ENCODE results near the gene CSNK2A2. TPM values are rescaled to one million over a fixed set of nuclear protein-coding genes. Genes with fewer than 3 reads are reported as not detected.
A peak's percentile ranks its signal among the peaks of the same experiment; 100 is the strongest.

Gene CSNK2A2
- total and polyA plus RNA-seq, 10 of the 15 experiments (the other 5 are each of a cell fraction or from before 2014, with no cell fraction given): 17.4 to 79.1 (median 29.4) TPM

DNA sequence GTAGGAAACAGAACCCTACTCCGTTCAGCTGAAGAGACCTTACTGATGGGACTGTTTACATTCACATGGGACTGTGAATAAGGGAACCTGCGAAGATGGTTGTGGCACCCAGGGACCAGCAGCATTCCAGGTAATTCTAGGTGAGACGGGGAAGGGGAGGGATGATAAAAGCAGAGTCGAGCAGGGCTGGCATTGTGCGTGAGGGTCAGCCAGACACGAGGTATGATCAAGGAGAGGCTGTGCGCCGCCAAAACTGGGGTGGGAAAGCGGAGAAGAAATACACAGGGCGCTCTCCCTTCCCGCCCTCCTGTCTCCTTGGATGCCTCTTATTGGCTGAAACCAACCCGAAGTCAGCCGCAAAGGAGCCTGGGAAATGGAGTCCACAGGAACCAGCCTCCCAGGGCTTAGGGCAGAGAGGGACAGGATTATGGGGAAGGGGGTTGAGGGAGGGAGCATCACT, 38.4 kb upstream of the CSNK2A2 start:
- Histone ChIP-seq H3K9ac (ENCODE audit: control insufficient read depth, insufficient read depth, low read length) (peak overlapping the region; percentile 55), H3K79me2 (ENCODE audit: control insufficient read depth, insufficient read depth, low read length) (no peaks in the 10 kb centered on the region), H4K20me1 (ENCODE audit: control insufficient read depth, insufficient read depth) (no peaks in the 10 kb centered on the region), H3K9me3 (replicated peaks; ENCODE audit: control insufficient read depth, insufficient read depth, low read length) (no peaks in the 10 kb centered on the region), H3K27ac (ENCODE audit: control insufficient read depth, insufficient read depth) (no peak overlapping the region), H3K4me1 (ENCODE audit: control insufficient read depth, insufficient read depth, low read length) (peaks cover 6% of the 10 kb centered on the region), H3K27me3 (replicated peaks in 1 of 2; ENCODE audit: control insufficient read depth in 2 of 2, insufficient read depth in 2 of 2, low read length in 1 of 2) (no peaks in the 10 kb centered on the region), H3K4me3 (peak overlapping the region; percentile 67; the same call in 1 of the 2 replicates), H3K4me2 (ENCODE audit: control insufficient read depth, insufficient read depth) (peak overlapping the region; percentile 94), H3K36me3 (ENCODE audit: control insufficient read depth in 2 of 2, insufficient read depth in 2 of 2, low read length in 1 of 2) (no peaks in the 10 kb centered on the region), H2AFZ (ENCODE audit: control insufficient read depth, low read depth, low read length) (peak overlapping the region; percentile 96)
- DNase-seq (ENCODE audit: low read depth, low spot score) (no peak), ATAC-seq (peak; percentile 100), FAIRE-seq (peak; percentile 91)
- in situ Hi-C loops (cut with MboI): no loop called here
- RAD21 ChIA-PET (ENCODE audit: unreplicated experiment): no interaction called here
- 1% methylated on average over 13 of the region's 13 CpGs for WGBS (ENCODE audit: insufficient coverage, insufficient replicate concordance, low lambda C conversion rate, missing lambda C conversion rate)
- SMC1A ChIA-PET (ENCODE audit: uncharacterized antibody, unreplicated experiment): interaction anchor here (1.0 kb wide), 1 partner anchor 9 kb away, joined by 3 read pairs; no protein-coding TSS in a partner anchor
- intact Hi-C loops (cut with micrococcal nuclease; ENCODE audit: unreplicated experiment): no loop called here
- BruUV-seq (replicated peaks): no TSS peak
- CTCF ChIA-PET: no interaction called here
- POLR2A ChIA-PET: interaction anchor here (0.5 to 0.9 kb wide), 2 partner anchors 43 to 130 kb away, joined by 3 read pairs; no protein-coding TSS in a partner anchor
- TF ChIP-seq CBFB (IDR thresholded peaks at IDR 0.05; ENCODE audit: low read depth): no peak
- TF ChIP-seq CEBPB (IDR thresholded peaks at IDR 0.05; ENCODE audit: borderline replicate concordance in 1 of 2, low read depth in 2 of 2, low read length in 2 of 2): no peak
- TF ChIP-seq, protein P1, sequence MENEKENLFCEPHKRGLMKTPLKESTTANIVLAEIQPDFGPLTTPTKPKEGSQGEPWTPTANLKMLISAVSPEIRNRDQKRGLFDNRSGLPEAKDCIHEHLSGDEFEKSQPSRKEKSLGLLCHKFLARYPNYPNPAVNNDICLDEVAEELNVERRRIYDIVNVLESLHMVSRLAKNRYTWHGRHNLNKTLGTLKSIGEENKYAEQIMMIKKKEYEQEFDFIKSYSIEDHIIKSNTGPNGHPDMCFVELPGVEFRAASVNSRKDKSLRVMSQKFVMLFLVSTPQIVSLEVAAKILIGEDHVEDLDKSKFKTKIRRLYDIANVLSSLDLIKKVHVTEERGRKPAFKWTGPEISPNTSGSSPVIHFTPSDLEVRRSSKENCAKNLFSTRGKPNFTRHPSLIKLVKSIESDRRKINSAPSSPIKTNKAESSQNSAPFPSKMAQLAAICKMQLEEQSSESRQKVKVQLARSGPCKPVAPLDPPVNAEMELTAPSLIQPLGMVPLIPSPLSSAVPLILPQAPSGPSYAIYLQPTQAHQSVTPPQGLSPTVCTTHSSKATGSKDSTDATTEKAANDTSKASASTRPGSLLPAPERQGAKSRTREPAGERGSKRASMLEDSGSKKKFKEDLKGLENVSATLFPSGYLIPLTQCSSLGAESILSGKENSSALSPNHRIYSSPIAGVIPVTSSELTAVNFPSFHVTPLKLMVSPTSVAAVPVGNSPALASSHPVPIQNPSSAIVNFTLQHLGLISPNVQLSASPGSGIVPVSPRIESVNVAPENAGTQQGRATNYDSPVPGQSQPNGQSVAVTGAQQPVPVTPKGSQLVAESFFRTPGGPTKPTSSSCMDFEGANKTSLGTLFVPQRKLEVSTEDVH (IDR thresholded peaks at IDR 0.05; ENCODE audit: low read depth, partially characterized antibody): no peak
- TF ChIP-seq, protein P2, sequence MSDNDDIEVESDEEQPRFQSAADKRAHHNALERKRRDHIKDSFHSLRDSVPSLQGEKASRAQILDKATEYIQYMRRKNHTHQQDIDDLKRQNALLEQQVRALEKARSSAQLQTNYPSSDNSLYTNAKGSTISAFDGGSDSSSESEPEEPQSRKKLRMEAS (IDR thresholded peaks at IDR 0.05; ENCODE audit: low read depth, low read length): no peak
- TF ChIP-seq, protein P3, sequence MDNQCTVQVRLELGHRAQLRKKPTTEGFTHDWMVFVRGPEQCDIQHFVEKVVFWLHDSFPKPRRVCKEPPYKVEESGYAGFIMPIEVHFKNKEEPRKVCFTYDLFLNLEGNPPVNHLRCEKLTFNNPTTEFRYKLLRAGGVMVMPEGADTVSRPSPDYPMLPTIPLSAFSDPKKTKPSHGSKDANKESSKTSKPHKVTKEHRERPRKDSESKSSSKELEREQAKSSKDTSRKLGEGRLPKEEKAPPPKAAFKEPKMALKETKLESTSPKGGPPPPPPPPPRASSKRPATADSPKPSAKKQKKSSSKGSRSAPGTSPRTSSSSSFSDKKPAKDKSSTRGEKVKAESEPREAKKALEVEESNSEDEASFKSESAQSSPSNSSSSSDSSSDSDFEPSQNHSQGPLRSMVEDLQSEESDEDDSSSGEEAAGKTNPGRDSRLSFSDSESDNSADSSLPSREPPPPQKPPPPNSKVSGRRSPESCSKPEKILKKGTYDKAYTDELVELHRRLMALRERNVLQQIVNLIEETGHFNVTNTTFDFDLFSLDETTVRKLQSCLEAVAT (IDR thresholded peaks at IDR 0.05): no peak
- TF ChIP-seq, protein P4, sequence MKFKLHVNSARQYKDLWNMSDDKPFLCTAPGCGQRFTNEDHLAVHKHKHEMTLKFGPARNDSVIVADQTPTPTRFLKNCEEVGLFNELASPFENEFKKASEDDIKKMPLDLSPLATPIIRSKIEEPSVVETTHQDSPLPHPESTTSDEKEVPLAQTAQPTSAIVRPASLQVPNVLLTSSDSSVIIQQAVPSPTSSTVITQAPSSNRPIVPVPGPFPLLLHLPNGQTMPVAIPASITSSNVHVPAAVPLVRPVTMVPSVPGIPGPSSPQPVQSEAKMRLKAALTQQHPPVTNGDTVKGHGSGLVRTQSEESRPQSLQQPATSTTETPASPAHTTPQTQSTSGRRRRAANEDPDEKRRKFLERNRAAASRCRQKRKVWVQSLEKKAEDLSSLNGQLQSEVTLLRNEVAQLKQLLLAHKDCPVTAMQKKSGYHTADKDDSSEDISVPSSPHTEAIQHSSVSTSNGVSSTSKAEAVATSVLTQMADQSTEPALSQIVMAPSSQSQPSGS (IDR thresholded peaks at IDR 0.05; ENCODE audit: low read length): no peak
- TF ChIP-seq CREB1 (IDR thresholded peaks at IDR 0.05; ENCODE audit: low read depth): 0 out of 2 replicates have a peak, but pooled peaks have one; percentile 23
- TF ChIP-seq, protein P5, sequence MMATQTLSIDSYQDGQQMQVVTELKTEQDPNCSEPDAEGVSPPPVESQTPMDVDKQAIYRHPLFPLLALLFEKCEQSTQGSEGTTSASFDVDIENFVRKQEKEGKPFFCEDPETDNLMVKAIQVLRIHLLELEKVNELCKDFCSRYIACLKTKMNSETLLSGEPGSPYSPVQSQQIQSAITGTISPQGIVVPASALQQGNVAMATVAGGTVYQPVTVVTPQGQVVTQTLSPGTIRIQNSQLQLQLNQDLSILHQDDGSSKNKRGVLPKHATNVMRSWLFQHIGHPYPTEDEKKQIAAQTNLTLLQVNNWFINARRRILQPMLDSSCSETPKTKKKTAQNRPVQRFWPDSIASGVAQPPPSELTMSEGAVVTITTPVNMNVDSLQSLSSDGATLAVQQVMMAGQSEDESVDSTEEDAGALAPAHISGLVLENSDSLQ (IDR thresholded peaks at IDR 0.05): no peak
- no peak for TF ChIP-seq SUZ12 (IDR thresholded peaks at IDR 0.05; ENCODE audit: unreplicated experiment)
- TF ChIP-seq BCL11A (IDR thresholded peaks at IDR 0.05; ENCODE audit: low read depth, low read length): no peak
- no peak for TF ChIP-seq STAT1 (conservative IDR thresholded peaks at IDR 0.05)
- TF ChIP-seq RAD21 (IDR thresholded peaks at IDR 0.05; ENCODE audit: insufficient read depth, low read depth, low read length): no peak
- TF ChIP-seq RB1 (IDR thresholded peaks at IDR 0.05; ENCODE audit: borderline replicate concordance): 0 out of 2 replicates have a peak, but pooled peaks have one; percentile 67
- TF ChIP-seq, protein P6, sequence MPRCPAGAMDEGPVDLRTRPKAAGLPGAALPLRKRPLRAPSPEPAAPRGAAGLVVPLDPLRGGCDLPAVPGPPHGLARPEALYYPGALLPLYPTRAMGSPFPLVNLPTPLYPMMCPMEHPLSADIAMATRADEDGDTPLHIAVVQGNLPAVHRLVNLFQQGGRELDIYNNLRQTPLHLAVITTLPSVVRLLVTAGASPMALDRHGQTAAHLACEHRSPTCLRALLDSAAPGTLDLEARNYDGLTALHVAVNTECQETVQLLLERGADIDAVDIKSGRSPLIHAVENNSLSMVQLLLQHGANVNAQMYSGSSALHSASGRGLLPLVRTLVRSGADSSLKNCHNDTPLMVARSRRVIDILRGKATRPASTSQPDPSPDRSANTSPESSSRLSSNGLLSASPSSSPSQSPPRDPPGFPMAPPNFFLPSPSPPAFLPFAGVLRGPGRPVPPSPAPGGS (IDR thresholded peaks at IDR 0.05; ENCODE audit: borderline replicate concordance, insufficient read depth, low read depth, low read length, poor library complexity, severe bottlenecking): no peak
- no peak for TF ChIP-seq HDGF (IDR thresholded peaks at IDR 0.05)

Measured in GM12878 (cell line).